ENCODE data around the gene PALB2.
A peak's percentile ranks its signal among the peaks of the same experiment; 100 is the strongest.

PALB2 gene

DNA sequence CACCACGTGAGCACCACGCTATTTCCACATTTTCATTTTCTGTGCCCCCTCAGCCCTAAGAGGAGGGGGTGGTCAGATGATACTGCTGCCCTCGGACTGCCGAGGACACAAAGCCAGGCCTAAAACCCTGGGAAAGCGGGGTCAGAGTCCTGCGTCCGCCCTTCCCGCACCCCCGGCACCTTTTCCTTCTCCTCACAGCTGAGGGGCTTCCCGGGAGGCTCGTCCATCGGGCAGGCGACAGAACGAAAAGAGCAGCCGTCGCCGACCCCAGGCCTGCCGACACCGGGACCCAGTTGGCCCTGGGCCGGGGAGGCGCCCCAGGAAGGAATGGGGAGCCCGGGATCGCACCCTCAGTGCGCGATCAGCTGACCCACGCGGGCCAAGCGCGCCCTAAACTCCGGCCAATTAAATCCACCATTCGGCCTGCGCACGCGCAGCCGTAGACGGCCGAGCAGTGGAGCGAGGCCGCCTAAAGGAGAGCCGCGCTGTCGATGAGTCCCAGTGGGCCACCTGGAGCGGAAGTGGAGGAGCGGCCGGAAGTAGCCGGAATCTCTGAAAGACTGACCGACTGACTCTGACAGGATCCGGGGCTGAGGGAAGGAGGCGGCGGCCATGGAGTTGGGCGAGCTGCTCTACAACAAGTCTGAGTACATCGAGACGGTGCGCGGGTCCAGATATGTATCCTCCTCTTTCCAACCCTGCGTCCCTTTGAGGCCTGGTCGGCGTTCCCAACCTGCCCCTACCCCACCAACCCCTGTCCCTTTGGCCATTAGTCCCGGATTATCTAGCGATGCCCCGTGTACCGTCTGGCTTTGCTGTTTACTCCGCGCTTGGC, at the start of gene PALB2, which contains the start of gene DCTN5:
PALB2 (minus strand) TSS at position 380 of the 835 bp plus-strand sequence; CDS start at position 227, 153 bp downstream.
DCTN5 (plus strand) TSS at position 536 of the 835 bp plus-strand sequence; CDS start at position 613, 77 bp downstream.
- Histone ChIP-seq H3K36me3 (ENCODE audit: control insufficient read depth in 2 of 2, insufficient read depth in 2 of 2, low read length in 2 of 2) (peaks cover 0 to 17% of the 10 kb centered on the region in 2 donors), H3K4me3 (ENCODE audit: low read length in 2 of 2) (peak within 1 kb of the TSS; percentile 97 to 99)

DNA sequence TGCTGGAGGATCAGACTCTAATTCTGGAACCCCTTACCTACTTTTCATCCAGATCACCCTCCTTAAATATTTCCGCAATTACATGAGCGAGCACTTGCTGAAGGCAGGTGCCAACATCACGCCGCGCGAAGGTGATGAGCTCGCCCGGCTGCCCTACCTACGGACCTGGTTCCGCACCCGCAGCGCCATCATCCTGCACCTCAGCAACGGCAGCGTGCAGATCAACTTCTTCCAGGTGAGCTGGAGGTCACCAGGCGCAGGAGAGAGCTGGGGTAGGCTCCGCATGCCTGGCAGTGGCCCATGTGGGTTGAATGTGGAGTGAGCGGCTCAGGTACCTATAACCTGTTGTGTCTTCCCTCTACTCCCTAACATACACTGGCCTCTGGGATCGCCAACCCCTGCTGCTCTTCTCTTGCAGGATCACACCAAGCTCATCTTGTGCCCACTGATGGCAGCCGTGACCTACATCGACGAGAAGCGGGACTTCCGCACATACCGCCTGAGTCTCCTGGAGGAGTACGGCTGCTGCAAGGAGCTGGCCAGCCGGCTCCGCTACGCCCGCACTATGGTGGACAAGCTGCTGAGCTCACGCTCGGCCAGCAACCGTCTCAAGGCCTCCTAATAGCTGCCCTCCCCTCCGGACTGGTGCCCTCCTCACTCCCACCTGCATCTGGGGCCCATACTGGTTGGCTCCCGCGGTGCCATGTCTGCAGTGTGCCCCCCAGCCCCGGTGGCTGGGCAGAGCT, 48.5 kb upstream of the PALB2 start:
- H3K9ac ChIP-seq (ENCODE audit: low read depth in 1 of 2, low read length in 2 of 2): no peak overlapping the region
- H3K36me3 ChIP-seq (ENCODE audit: control insufficient read depth in 2 of 2, insufficient read depth in 2 of 2, low read length in 2 of 2): peaks cover 48 to 66% of the 10 kb centered on the region in 2 donors
- no peak overlapping the region for H3K4me3 ChIP-seq (ENCODE audit: low read length in 2 of 2)

More for the DNA sequence above, at the start of gene PALB2, which contains the start of gene DCTN5:
- Histone ChIP-seq H3K9me3 (ENCODE audit: control insufficient read depth in 2 of 2, low read length in 2 of 2) (no peaks in the 10 kb centered on the region), H3K27me3 (ENCODE audit: control insufficient read depth in 2 of 2, insufficient read depth in 2 of 2, low read length in 2 of 2) (no peaks in the 10 kb centered on the region), H3K4me1 (ENCODE audit: control insufficient read depth in 2 of 2, insufficient read depth in 2 of 2, low read length in 2 of 2) (peaks cover 10 to 16% of the 10 kb centered on the region in 2 donors), H3K27ac (ENCODE audit: low read depth in 2 of 2, low read length in 2 of 2) (peak within 1 kb of the TSS; percentile 50 to 92), H3K9ac (ENCODE audit: low read depth in 1 of 2, low read length in 2 of 2) (peak within 1 kb of the TSS; percentile 90 to 96)

DNA sequence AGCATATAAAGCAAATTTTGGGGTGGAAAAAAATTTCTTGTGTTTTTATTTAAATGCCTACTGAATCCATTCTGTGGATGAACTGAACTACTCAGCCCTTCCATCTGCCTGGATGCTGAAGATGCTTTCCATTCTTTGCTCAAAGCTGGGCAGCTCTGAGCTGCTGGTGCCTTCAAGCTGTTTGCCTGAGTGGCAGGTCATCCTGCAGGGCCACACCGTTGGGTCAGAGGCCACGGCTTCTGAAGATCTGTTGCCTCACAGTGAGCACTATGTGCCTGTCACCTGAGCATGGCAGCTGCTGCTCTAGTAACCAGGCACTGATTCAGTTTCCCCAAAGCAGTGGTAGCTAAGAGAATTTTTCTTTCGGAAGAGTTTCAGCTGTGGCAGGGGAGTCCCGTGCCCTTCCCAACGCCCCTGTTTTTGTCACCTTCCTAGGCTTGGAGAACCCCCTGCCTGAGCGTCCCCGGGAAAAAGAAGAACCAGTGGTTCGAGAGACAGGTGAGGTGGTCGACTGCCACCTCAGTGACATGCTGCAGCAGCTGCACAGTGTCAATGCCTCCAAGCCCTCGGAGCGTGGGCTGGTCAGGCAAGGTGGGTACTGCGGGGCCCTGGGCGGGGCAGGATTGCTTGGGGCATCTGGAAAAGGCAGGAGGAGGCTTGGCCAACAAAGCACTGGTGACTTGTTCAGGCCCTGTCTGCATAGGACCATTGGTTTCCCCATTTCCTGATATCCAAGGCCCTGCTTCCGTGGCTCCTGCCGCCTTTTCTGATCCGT, 46.1 kb upstream of the PALB2 start:
- Histone ChIP-seq H3K4me3 (ENCODE audit: low read length in 2 of 2) (no peak overlapping the region), H3K36me3 (ENCODE audit: control insufficient read depth in 2 of 2, insufficient read depth in 2 of 2, low read length in 2 of 2) (peaks cover 47 to 65% of the 10 kb centered on the region in 2 donors), H3K27me3 (ENCODE audit: control insufficient read depth in 2 of 2, insufficient read depth in 2 of 2, low read length in 2 of 2) (no peaks in the 10 kb centered on the region), H3K9ac (ENCODE audit: low read depth in 1 of 2, low read length in 2 of 2) (no peak overlapping the region), H3K9me3 (ENCODE audit: control insufficient read depth in 2 of 2, low read length in 2 of 2) (no peaks in the 10 kb centered on the region), H3K27ac (ENCODE audit: low read depth in 2 of 2, low read length in 2 of 2) (no peak overlapping the region), H3K4me1 (ENCODE audit: control insufficient read depth in 2 of 2, insufficient read depth in 2 of 2, low read length in 2 of 2) (no peaks in the 10 kb centered on the region)

More for the DNA sequence above, 48.5 kb upstream of the PALB2 start:
- no peaks in the 10 kb centered on the region for H3K27me3 ChIP-seq (ENCODE audit: control insufficient read depth in 2 of 2, insufficient read depth in 2 of 2, low read length in 2 of 2)
- H3K27ac ChIP-seq (ENCODE audit: low read depth in 2 of 2, low read length in 2 of 2): no peak overlapping the region
- no peaks in the 10 kb centered on the region for H3K4me1 ChIP-seq (ENCODE audit: control insufficient read depth in 2 of 2, insufficient read depth in 2 of 2, low read length in 2 of 2)
- H3K9me3 ChIP-seq (ENCODE audit: control insufficient read depth in 2 of 2, low read length in 2 of 2): no peaks in the 10 kb centered on the region

DNA sequence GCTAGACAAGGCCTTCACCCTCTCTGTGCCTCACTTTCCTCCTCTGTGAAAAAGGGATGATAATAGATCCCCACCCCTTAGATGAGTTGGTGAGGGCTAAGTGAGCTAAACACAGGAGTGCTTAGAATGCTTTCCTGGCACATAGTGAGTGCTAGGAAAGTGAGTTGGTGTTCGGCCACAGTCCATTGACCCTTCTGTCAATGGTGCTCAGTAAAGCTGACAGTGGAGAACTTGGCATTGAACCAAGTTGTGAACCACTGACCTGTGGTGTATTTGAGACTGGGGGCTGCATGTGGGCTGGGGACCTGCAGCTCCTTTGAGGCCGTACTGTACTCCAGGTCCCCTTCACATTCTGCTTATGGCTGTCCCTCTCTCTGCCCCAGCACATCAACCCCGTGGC, 42.4 kb upstream of the PALB2 start:
- no peak overlapping the region for H3K4me3 ChIP-seq (ENCODE audit: low read length in 2 of 2)
- peaks cover 23 to 49% of the 10 kb centered on the region in 2 donors for H3K36me3 ChIP-seq (ENCODE audit: control insufficient read depth in 2 of 2, insufficient read depth in 2 of 2, low read length in 2 of 2)
- H3K27me3 ChIP-seq (ENCODE audit: control insufficient read depth in 2 of 2, insufficient read depth in 2 of 2, low read length in 2 of 2): no peaks in the 10 kb centered on the region
- peaks cover 10 to 12% of the 10 kb centered on the region in 2 donors for H3K4me1 ChIP-seq (ENCODE audit: control insufficient read depth in 2 of 2, insufficient read depth in 2 of 2, low read length in 2 of 2)
- no peak overlapping the region for H3K27ac ChIP-seq (ENCODE audit: low read depth in 2 of 2, low read length in 2 of 2)
- no peak overlapping the region for H3K9ac ChIP-seq (ENCODE audit: low read depth in 1 of 2, low read length in 2 of 2)
- H3K9me3 ChIP-seq (ENCODE audit: control insufficient read depth in 2 of 2, low read length in 2 of 2): no peaks in the 10 kb centered on the region

DNA sequence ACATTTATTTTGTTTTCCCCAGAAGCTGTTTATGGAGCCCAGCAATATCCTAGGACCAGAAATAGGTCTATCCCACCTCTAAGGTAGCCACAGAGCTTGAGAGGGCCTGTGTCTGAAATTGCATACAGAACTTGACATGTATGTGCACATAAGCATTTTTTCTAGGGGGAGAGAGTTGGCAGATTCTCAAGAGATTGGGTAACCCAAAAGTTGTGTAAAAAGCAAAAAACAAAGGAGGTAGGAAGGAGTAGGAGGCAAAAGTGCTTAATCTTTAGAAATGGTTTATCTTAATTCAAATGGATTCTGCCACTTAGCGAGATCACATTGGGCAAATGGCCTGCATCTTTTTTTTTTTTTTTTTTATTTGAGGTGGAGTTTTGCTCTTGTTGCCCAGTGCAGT, 41.1 kb upstream of the PALB2 start:
- H3K27me3 ChIP-seq (ENCODE audit: control insufficient read depth in 2 of 2, insufficient read depth in 2 of 2, low read length in 2 of 2): no peaks in the 10 kb centered on the region
- peaks cover 16 to 23% of the 10 kb centered on the region in 2 donors for H3K4me1 ChIP-seq (ENCODE audit: control insufficient read depth in 2 of 2, insufficient read depth in 2 of 2, low read length in 2 of 2)
- peaks cover 23 to 38% of the 10 kb centered on the region in 2 donors for H3K36me3 ChIP-seq (ENCODE audit: control insufficient read depth in 2 of 2, insufficient read depth in 2 of 2, low read length in 2 of 2)
- no peak overlapping the region for H3K4me3 ChIP-seq (ENCODE audit: low read length in 2 of 2)
- no peaks in the 10 kb centered on the region for H3K9me3 ChIP-seq (ENCODE audit: control insufficient read depth in 2 of 2, low read length in 2 of 2)
- no peak overlapping the region for H3K9ac ChIP-seq (ENCODE audit: low read depth in 1 of 2, low read length in 2 of 2)
- H3K27ac ChIP-seq (ENCODE audit: low read depth in 2 of 2, low read length in 2 of 2): no peak overlapping the region

DNA sequence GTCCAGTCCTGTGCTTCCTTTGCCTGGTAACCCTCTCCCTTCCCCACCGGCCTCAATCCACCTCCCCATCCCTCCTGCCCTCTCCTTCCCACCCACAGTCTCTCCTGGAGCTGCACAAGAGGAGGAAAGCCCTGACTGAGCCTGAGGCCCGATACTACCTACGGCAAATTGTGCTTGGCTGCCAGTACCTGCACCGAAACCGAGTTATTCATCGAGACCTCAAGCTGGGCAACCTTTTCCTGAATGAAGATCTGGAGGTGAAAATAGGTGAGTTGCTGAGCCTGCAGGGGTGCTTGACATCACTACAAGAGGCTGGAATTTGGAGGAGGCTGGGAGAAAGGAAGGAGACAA, 38.9 kb upstream of the PALB2 start:
- H3K9ac ChIP-seq (ENCODE audit: low read depth in 1 of 2, low read length in 2 of 2): peak overlapping the region; percentile 41 to 58

DNA sequence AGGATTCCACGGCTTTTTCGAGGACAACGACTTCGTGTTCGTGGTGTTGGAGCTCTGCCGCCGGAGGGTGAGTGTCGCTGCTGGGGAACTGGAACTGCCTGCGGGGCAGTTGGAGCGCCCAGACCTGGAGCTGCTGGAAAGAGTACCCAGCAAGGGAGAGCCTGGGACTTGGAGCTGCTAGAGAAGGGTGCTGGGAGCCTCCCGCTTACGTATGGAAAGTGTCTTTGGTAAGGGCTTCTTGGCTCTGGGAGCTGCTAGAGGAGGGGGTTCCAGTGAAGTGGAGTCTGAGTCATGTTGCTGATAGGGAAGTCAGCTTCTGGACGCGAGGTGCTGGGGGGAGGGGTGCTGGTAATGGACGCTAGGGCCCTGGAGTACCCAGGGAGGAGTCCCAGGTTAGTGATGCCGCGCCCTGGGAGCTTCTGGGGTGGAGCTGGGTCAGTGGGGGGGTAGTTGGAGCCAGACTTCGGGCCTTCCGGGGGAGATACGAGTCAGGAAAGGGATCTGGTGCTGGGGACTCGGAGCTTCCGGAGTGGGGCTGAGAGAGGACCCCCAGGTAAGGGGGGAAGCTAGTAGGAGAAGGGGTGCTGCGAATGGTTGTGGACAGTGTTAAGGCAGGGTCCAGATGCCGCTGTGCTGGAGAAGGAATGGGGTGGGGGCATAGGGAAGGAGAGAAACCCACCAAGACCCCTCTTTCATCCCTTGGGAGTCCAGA, 38.3 kb upstream of the PALB2 start:
- Histone ChIP-seq H3K9ac (ENCODE audit: low read depth in 1 of 2, low read length in 2 of 2) (peak overlapping the region; percentile 41 to 58), H3K27me3 (ENCODE audit: control insufficient read depth in 2 of 2, insufficient read depth in 2 of 2, low read length in 2 of 2) (no peaks in the 10 kb centered on the region)

More for the DNA sequence above, 38.9 kb upstream of the PALB2 start:
- Histone ChIP-seq H3K4me1 (ENCODE audit: control insufficient read depth in 2 of 2, insufficient read depth in 2 of 2, low read length in 2 of 2) (peaks cover 19 to 29% of the 10 kb centered on the region in 2 donors), H3K9me3 (ENCODE audit: control insufficient read depth in 2 of 2, low read length in 2 of 2) (no peaks in the 10 kb centered on the region), H3K4me3 (ENCODE audit: low read length in 2 of 2) (peak overlapping the region; percentile 70 to 75), H3K27me3 (ENCODE audit: control insufficient read depth in 2 of 2, insufficient read depth in 2 of 2, low read length in 2 of 2) (no peaks in the 10 kb centered on the region), H3K27ac (ENCODE audit: low read depth in 2 of 2, low read length in 2 of 2) (no peak overlapping the region), H3K36me3 (ENCODE audit: control insufficient read depth in 2 of 2, insufficient read depth in 2 of 2, low read length in 2 of 2) (peaks cover 21 to 29% of the 10 kb centered on the region in 2 donors)

DNA sequence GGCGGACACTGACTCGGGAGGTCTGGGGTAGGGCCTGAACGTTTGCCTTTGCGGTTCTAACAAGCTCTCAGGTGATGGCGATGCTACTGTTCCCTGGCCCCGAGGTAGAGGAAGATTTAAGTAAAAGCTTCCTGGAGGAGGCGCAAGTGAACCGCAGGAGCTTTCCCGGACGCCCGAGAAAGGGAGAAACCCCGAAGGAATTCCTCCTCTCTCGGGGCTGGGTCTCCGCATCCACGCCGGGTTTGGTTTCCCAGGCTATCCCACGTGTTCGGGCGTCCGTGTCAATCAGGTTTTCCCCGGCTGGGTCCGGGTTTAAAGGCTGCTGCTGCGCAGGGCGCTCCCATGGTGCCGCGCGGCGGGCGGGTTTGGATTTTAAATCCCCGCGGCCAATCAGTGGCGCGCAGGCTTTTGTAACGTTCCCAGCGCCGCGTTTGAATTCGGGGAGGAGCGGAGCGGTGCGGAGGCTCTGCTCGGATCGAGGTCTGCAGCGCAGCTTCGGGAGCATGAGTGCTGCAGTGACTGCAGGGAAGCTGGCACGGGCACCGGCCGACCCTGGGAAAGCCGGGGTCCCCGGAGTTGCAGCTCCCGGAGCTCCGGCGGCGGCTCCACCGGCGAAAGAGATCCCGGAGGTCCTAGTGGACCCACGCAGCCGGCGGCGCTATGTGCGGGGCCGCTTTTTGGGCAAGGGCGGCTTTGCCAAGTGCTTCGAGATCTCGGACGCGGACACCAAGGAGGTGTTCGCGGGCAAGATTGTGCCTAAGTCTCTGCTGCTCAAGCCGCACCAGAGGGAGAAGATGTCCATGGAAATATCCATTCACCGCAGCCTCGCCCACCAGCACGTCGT, 37.5 kb upstream of the PALB2 start, which contains the start of gene PLK1:
PLK1 (plus strand) TSS at position 460 of the 844 bp plus-strand sequence; CDS start at position 504, 44 bp downstream.
- peak within 1 kb of the TSS; percentile 38 to 60 for H3K27ac ChIP-seq (ENCODE audit: low read depth in 2 of 2, low read length in 2 of 2)
- H3K4me3 ChIP-seq (ENCODE audit: low read length in 2 of 2): peak within 1 kb of the TSS; percentile 70 to 75
- peak within 1 kb of the TSS; percentile 41 to 58 for H3K9ac ChIP-seq (ENCODE audit: low read depth in 1 of 2, low read length in 2 of 2)
- peaks cover 19 to 29% of the 10 kb centered on the region in 2 donors for H3K4me1 ChIP-seq (ENCODE audit: control insufficient read depth in 2 of 2, insufficient read depth in 2 of 2, low read length in 2 of 2)
- peaks cover 21 to 23% of the 10 kb centered on the region in 2 donors for H3K36me3 ChIP-seq (ENCODE audit: control insufficient read depth in 2 of 2, insufficient read depth in 2 of 2, low read length in 2 of 2)
- no peaks in the 10 kb centered on the region for H3K27me3 ChIP-seq (ENCODE audit: control insufficient read depth in 2 of 2, insufficient read depth in 2 of 2, low read length in 2 of 2)
- no peaks in the 10 kb centered on the region for H3K9me3 ChIP-seq (ENCODE audit: control insufficient read depth in 2 of 2, low read length in 2 of 2)

More for the DNA sequence above, 38.3 kb upstream of the PALB2 start:
- no peak overlapping the region for H3K27ac ChIP-seq (ENCODE audit: low read depth in 2 of 2, low read length in 2 of 2)
- peak overlapping the region; percentile 70 to 75 for H3K4me3 ChIP-seq (ENCODE audit: low read length in 2 of 2)
- H3K4me1 ChIP-seq (ENCODE audit: control insufficient read depth in 2 of 2, insufficient read depth in 2 of 2, low read length in 2 of 2): peaks cover 19 to 29% of the 10 kb centered on the region in 2 donors
- peaks cover 26 to 29% of the 10 kb centered on the region in 2 donors for H3K36me3 ChIP-seq (ENCODE audit: control insufficient read depth in 2 of 2, insufficient read depth in 2 of 2, low read length in 2 of 2)
- H3K9me3 ChIP-seq (ENCODE audit: control insufficient read depth in 2 of 2, low read length in 2 of 2): no peaks in the 10 kb centered on the region

All from mucosa of rectum (tissue), 2 donors.